ENCODE results near the gene RTEL1.
"Not testable (repeated sequence)": the region's sequence is repeated elsewhere in the genome, so short reads cannot be mapped to it uniquely, and the experiment has no call there.

The RTEL1 gene

DNA sequence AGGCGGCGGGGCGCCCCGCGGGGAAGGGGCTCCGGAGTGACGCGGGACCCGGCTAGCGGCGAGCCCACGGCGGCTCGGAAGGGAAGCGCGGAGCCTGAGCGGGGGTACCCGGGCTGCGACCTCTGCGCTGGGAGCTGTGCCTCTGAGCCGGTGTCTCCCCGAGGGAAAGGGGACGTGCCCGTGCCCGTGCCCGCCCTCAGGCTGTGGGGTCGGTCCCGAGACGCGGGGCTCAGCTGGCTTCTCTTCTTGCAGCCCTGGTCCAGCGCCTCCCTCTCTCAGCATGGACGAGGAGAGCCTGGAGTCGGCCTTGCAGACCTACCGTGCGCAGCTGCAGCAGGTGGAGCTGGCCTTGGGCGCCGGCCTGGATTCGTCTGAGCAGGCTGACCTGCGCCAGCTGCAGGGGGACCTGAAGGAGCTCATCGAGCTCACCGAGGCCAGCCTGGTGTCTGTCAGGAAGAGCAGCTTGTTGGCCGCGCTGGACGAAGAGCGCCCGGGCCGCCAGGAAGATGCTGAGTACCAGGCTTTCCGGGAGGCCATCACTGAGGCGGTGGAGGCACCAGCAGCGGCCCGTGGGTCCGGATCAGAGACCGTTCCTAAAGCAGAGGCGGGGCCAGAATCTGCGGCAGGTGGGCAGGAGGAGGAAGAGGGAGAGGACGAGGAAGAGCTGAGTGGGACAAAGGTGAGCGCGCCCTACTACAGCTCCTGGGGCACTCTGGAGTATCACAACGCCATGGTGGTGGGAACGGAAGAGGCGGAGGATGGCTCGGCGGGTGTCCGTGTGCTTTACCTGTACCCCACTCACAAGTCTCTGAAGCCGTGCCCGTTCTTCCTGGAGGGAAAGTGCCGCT, 50.4 kb downstream of the RTEL1 start:
- in situ Hi-C loops (cut with MboI; ENCODE audit: low sequenced_read_pairs): no loop called here

DNA sequence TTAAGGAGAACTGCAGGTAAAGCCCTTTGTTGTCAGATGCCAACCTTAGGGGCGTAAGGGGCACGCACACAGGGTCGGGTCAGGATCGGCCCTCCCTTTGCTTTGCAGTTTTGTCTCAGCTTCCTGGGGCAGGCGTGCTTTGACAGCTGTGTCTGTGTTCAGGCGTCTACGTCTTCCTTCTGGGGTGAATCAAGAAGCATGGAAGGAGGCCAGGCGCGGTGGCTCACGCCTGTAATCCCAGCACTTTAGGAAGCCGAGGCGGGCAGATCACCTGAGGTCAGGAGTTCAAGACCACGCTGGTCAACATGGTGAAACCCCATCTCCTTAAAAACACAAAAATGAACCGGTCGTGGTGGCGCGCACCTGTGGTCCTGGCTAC, 51.0 kb downstream of the RTEL1 start:
- in situ Hi-C loops (cut with MboI; ENCODE audit: low sequenced_read_pairs): no loop called here

DNA sequence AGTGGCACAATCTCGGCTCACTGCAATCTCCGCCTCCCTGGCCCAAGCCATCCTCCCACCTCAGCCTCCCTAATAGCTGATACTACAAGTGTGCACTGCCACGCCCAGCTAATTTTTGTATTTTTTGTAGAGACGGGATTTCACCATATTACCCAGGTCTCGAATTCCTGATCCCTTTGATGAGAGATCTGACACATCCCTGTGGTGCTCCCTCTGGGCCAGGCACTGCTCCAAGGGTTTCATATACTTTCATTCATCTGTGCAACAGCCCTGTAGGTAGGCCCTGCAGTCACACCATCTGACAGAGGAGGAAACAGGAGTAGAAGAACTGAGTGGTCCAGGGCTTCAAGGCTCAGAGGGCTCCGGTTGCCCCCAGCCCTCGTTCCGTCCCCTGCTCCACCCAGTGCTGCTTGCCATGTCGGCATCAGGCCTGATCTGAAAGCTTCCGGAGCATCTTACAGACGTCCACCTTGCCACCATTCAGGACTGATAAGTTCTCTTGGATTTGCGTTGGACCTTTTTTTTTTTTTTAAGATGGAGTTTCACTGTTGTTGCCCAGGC, 53.1 kb downstream of the RTEL1 start:
- in situ Hi-C loops (cut with MboI; ENCODE audit: low sequenced_read_pairs): no loop called here

DNA sequence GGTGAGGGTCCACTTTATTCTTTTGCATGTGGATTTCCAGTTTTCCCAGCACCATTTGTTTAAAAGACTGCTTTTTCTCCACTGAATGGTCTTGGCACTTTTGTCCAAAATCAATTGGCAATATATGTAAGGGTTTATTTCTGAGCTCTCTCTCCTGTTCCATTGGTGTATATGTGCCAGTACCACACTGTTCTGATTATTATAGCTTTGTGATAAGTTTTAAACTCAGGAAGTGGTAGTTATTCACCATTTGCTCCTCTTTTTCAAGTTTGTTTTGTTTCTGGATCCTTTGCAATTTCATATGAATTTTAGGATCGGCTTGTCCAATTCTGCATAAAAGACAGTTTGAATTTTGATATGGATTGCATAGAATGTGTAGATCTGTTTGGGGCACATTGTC, 54.1 kb downstream of the RTEL1 start:
- in situ Hi-C loops (cut with MboI; ENCODE audit: low sequenced_read_pairs): no loop called here

DNA sequence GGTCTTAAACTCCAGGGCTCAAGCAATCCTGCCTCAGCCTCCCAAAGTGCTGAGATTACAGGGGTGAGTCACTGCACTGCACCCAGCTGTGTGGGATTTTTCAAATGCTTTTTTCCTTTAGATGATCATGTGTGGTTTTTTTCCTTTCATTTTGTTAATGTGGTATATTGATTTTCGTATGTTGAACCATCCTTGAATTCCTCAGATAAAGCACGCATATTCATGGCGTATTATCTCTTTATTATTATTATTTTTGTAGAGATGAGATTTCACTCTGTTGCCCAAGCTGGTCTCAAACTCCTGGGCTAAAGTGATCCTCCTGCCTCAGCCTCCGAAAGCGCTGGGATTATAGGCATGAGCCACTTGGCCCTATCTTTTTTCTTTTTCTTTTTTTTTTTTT, 56.7 kb downstream of the RTEL1 start:
- in situ Hi-C loops (cut with MboI; ENCODE audit: low sequenced_read_pairs): no loop called here

DNA sequence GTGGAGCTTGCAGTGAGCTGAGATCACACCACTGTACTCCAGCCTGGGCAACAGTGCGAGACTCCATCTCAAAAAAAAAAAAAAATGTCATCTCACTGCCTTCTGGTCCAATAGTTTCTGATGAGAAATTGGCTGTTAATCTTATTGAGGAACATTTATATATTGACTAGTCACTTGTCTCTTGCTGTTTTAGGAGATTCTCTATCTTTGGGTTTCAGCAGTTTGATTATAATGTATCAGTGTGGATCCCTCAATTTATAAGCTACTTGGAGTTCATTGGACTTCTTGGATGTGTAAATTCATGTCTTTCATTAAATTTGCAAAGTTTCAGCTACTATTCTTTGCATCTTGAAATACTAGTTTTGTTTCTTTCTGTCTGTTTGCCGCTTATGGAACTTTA, 60.9 kb downstream of the RTEL1 start:
- in situ Hi-C loops (cut with MboI; ENCODE audit: low sequenced_read_pairs): no loop called here

DNA sequence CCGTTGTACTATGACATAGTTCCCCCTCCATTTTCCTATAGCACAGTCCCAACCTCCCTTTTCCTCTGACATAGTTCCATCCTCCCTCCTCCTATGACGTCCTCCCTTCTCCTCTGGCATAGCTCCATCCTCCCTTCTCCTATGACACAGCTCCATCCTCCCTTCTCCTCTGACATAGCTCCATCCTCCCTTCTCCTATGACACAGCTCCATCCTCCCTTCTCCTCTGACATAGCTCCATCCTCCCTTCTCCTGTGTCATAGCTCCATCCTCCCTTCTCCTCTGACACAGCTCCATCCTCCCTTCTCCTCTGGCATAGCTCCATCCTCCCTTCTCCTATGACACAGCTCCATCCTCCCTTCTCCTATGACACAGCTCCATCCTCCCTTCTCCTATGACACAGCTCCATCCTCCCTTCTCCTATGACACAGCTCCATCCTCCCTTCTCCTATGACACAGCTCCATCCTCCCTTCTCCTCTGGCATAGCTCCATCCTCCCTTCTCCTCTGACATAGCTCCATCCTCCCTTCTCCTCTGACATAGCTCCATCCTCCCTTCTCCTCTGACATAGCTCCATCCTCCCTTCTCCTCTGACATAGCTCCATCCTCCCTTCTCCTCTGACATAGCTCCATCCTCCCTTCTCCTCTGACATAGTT, 65.0 kb downstream of the RTEL1 start:
- in situ Hi-C loops (cut with MboI; ENCODE audit: low sequenced_read_pairs): not testable (repeated sequence)

DNA sequence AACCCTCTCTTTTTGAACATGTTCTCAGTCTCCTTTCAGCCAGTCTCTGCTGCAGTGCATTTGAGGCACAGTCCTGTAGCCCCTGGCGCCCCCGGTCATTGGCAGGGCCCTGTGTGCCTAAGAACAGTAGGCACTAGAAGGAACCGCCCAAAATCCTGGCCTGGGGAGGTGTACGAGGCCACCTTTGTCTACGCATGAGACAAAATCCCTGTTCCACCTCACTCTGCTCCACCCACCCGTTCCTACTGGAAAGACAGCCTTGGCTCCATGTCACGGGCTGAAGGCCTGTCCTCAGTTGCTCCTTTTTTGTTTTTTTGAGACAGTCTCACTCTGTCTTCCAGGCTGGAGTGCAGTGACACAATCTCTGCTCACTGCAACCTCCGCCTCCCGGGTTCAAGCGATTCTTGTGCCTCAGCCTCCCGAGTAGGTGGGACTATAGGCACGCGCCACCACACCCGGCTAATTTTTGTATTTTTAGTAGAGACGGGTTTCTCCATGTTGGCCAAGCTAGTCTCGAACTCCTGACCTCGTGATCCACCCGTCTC, 72.1 kb downstream of the RTEL1 start:
- in situ Hi-C loops (cut with MboI; ENCODE audit: low sequenced_read_pairs): not testable (repeated sequence)

DNA sequence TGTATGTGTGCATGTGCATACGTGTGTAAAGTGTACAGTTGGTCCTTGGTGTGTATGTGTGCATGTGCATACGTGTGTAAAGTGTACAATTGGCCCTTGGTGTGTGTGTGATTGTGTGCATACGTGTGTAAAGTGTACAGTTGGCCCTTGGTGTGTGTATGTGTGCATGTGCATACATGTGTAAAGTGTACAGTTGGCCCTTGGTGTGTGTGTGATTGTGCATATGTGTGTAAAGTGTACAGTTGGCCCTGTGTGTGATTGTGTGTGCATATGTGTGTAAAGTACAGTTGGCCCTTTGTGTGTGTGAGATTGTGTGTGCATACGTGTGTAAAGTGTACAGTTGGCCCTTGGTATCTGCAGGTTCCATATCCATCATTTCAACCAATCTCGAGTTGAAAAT, 73.3 kb downstream of the RTEL1 start:
- in situ Hi-C loops (cut with MboI; ENCODE audit: low sequenced_read_pairs): no loop called here

DNA sequence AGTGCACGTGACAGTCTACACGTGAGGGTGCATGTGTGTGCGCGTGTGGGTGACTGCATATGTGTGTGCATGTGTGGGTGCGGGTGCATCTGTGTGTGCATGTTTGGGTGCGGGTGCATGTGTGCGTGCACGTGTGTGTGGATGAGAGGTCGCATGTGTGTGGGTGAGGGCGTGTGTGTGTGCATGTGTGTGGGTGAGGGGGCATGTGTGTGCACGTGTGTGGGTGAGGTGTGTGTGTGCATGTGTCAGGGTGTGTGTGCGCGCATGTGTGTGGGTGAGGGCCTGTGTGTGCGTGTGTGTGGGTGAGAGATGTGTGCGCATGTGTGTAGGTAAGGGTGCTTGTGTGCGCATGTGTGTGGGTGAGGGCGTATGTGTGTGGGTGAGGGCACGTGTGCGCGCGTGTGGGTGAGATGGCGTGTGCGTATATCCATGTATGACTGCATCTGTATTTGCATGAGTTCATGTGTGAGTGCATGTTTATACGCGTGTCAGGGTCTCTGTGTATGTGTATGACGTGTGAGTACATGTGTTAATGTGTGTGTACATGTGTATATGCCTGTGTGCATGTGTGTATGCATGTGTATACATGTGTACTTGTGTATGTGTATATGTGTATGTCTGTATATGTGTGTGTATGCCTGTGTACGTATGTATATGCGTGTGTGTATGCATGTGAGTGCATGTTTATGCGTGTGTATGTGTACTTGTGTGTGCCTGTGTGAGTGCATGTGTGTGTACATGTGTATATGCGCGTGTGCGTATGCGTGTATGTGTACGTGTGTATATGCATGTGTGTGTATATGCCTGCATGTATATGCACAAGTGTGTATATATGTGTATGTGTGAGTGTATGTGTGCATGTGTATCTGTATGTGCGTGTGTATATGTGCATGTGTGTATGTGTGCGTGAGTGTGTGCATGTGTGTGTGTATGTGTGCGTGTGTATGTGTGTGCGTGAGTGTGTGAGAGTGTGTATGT, 74.3 kb downstream of the RTEL1 start:
- in situ Hi-C loops (cut with MboI; ENCODE audit: low sequenced_read_pairs): no loop called here

DNA sequence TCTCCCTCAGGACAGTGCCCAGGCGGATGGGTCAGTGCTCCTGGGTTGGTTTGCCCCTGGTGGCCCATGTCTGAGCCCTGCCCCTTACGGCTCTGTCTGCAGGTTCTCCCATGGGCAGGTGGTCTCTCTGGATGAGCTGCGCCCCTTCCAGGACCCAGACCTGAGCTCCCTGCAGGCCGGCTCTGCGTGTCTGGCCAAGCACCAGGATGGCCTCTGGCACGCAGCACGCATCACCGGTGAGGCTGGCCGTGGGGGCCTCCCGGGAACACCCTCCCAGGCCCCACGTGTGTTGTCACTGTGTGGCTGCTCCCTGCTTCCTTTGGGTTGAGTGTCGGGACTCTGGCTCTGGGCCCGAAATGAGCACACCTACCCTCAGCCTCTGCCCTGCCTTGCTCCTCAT, 75.0 kb downstream of the RTEL1 start:
- in situ Hi-C loops (cut with MboI; ENCODE audit: low sequenced_read_pairs): no loop called here

DNA sequence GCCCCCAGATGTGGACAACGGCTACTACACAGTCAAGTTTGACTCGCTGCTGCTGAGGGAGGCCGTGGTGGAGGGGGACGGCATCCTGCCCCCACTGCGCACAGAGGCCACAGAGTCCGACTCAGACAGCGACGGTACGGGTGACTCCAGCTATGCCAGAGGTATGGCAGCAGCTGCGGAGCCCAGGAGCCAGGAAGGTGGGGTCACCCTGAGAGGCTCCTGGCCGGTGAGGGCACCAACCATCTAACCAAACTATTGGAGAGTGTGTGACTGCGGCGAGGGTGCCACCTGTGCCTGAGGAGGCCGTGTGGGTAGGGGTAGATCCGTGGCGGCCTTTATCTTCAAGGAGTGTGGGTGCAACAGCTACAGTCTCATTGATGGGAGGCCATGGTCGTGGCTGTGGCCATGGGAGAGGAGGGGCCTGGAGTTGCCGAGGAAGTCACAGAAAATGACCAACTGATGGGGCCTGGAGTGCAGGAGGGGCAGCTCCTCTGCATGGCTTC, 75.5 kb downstream of the RTEL1 start:
- in situ Hi-C loops (cut with MboI; ENCODE audit: low sequenced_read_pairs): no loop called here

DNA sequence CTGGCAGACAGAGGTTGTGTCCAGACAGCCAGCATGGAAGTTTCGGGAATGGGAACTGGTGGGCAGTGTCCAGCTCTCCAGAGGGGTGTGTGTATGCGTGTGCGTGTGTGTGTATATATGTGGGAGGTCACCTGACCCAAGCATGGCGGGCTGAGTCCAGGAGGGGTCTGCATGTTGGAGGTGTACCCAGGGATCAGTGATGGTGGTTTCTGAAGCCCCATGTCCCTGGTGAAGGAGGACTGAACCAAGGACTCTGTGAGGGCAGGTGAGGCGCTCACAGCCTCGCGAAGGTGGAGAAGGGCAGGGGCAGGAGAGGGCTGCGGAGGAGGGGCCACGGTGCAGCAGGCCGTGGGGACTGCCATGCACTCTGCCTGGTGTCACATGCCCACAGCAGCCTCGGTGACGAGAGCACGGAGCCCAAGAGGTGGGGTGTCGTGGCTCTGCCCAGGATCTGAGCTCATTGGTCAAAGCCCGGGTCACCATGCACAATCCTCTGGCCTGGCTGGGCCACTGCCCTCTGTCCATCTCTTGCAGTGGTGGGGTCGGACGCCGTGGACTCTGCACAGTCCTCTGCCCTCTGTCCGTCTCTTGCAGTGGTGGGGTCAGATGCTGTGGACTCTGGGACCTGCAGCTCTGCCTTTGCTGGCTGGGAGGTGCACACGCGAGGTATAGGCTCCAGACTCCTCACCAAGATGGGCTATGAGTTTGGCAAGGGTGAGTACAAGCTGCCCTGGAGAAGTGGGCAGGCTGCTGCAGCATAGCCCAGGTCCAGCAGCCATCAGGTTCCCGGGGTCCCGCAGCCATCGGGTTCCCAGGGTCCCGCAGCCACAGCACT, 76.2 kb downstream of the RTEL1 start:
- in situ Hi-C loops (cut with MboI; ENCODE audit: low sequenced_read_pairs): no loop called here

DNA sequence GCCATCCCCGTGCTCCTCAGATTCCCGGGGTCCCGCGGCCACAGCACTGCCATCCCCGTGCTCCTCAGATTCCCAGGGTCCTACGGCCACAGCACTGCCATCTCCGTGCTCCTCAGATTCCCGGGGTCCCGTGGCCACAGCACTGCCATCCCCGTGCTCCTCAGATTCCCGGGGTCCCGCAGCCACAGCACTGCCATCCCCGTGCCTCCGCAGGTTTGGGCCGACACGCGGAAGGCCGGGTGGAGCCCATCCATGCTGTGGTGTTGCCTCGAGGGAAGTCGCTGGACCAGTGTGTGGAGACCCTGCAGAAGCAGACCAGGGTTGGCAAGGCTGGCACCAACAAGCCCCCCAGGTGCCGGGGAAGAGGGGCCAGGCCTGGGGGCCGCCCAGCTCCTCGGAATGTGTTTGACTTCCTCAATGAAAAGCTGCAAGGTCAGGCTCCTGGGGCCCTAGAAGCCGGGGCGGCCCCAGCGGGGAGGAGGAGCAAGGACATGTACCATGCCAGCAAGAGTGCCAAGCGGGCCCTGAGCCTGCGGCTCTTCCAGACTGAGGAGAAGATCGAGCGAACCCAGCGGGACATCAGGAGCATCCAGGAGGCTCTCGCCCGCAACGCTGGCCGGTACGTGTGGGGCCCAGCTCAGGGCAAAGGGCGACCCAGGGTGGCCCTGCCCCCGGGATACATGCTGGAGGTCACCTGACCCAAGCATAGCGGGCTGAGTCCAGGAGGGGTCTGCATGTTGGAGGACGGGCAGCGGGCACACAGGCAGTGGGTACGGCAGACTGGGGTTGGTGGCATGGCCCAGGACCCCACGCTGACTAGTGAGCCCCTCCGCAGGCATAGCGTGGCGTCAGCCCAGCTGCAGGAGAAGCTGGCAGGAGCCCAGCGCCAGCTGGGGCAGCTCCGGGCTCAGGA, 77.1 kb downstream of the RTEL1 start:
- in situ Hi-C loops (cut with MboI; ENCODE audit: low sequenced_read_pairs): no loop called here

DNA sequence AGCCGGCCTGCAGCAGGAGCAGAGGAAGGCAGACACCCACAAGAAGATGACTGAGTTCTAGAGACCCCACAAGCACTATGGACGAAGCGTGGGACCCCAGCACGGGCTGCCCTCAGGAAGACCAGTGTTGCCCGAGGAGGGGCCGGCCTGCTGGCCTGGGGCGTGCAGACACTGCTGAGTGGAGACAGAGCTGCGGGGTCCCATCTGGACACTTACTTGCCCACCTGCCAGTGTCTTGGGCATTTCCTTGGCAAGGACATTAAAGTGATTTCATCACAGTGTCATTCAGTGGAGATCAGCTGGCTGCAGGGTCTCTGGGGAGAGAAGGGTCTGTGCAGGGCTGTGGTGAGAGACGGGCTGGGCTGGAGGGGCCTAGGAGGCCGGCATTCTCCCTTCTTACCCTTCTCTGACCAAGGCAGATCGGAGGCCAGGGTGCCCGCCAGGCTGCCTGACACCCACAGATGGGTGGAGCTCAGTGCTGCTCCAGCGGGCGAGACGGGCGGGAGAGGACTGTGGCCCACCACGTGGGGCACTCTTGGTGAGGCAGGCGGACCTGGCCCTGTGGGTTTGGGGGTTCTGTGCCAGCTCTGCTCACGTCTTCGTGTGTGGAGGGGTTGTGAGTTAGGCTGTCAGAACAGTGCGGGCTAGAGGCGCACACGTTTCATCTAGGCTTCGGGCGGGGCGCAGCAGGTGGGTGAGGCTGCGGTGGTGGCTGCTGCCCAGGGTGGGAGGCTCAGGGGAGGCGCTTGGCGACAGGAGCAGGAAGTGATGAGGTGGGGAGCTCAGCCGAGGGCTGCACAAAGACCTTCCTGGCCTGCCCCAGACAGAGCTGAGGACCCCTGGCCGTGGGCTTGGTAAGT, 78.0 kb downstream of the RTEL1 start, which contains the start of gene LIME1:
Gene LIME1, plus strand, starts transcription at position 806 of the 860 bp plus-strand sequence. CDS start 886 bp downstream, outside the sequence.
- in situ Hi-C loops (cut with MboI; ENCODE audit: low sequenced_read_pairs): no loop called here

DNA sequence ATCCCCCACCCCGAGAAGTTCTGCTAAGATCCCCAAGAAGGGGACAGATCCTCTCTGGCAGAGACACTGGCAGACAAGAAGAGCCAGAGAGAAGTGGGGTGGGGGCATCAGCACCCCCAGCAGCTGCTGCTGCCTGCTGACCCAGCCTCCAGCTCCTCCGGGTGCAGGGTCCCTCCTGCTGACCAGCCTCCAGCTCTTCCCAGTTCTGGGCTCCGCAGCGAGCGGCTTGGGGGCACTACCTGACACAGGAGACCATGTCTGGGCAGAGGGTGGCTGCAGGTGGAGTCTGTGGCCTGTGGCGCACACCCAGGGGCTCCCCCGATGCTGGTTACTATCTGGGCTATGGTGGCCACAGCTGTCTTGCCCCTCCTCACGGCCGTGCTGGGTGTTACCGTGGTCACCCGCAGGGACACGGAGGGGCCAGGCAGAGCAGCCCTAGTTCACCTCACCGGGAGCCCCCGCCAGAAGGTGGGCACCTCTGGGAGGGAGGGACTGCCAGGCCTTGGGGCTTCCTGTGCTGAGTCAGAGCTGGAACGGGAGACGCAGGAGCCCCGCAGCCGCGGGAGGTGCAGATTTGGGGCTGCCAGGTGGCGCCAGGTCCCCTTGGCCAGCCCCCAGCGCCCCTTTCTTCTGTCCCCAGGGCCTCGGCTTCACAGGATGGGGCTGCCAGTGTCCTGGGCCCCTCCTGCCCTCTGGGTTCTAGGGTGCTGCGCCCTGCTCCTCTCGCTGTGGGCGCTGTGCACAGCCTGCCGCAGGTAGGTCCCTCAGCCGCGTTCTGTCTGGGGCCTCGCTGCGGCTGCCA, 79.0 kb downstream of the RTEL1 start:
- in situ Hi-C loops (cut with MboI; ENCODE audit: low sequenced_read_pairs): no loop called here

DNA sequence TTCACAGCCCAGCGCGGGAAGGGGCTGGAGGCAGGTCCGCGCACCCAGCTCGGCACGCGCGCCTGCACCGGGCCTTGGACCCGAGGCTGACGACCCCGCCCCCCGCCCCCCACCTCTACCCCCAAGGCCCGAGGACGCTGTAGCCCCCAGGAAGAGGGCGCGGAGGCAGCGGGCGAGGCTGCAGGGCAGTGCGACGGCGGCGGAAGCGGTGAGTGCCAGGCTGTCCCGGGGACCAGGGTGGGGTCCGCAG, 79.5 kb downstream of the RTEL1 start:
- in situ Hi-C loops (cut with MboI; ENCODE audit: low sequenced_read_pairs): no loop called here

Measured in hTERT RPE-1 (cell line).